ENCODE results near the gene RAI1. TPM values are rescaled to one million over a fixed set of nuclear protein-coding genes. Genes with fewer than 3 reads are reported as not detected.

RAI1 gene
- total and polyA plus RNA-seq, 9 donors, result 1.5 to 57.7 (median 35.3) TPM

- intact Hi-C loops (cut with DNase I), result no loop called here
- peaks cover 43% of the 10 kb centered on the region for H3K4me1 ChIP-seq (ENCODE audit: insufficient read depth)
- 2 to 3% (median 2%) methylated on average over 38 to 68 of the region's 69 CpGs for WGBS, 3 donors
- no peak for TF ChIP-seq CTCF (IDR thresholded peaks at IDR 0.05)
- TF ChIP-seq POLR2A (IDR thresholded peaks at IDR 0.05), result no peak
- no peak for TF ChIP-seq EP300 (IDR thresholded peaks at IDR 0.05)
- peak; percentile 78 to 90 (median 85) for DNase-seq
- peak overlapping the region; percentile 44 to 92 for H3K27ac ChIP-seq
- H3K9me3 ChIP-seq, result no peaks in the 10 kb centered on the region
- no peaks in the 10 kb centered on the region for H3K27me3 ChIP-seq
- peak overlapping the region; percentile 40 for H3K4me3 ChIP-seq
- no peaks in the 10 kb centered on the region for H3K36me3 ChIP-seq
Measured at GRCh38 chr17:17823433-17824118, 142.3 kb downstream of the RAI1 start.

- no peak for TF ChIP-seq POLR2A (IDR thresholded peaks at IDR 0.05)
- no peak for TF ChIP-seq EP300 (IDR thresholded peaks at IDR 0.05)
- TF ChIP-seq CTCF (IDR thresholded peaks at IDR 0.05), result no peak
- Histone ChIP-seq H3K27me3 (no peaks in the 10 kb centered on the region), H3K9me3 (no peaks in the 10 kb centered on the region), H3K4me3 (peak overlapping the region; percentile 32), H3K4me1 (ENCODE audit: insufficient read depth) (peaks cover 44% of the 10 kb centered on the region), H3K27ac (peak overlapping the region; percentile 44 to 92), H3K36me3 (no peaks in the 10 kb centered on the region)
- WGBS, 3 donors, result 7 to 15% (median 8%) methylated on average over 11 of the region's 11 CpGs
- intact Hi-C loops (cut with DNase I), result no loop called here
- DNase-seq, result peak in 3 of 5 donors; percentile 54 to 64 (median 63)
Measured at GRCh38 chr17:17824119-17824782, 143.0 kb downstream of the RAI1 start.

GRCh38 chr17:17824783-17825614 lies 143.7 kb downstream of the RAI1 start:
- Histone ChIP-seq H3K4me1 (ENCODE audit: insufficient read depth) (peaks cover 48% of the 10 kb centered on the region), H3K27me3 (no peaks in the 10 kb centered on the region), H3K4me3 (no peak overlapping the region), H3K27ac (peak overlapping the region; percentile 44 to 92), H3K36me3 (no peaks in the 10 kb centered on the region), H3K9me3 (no peaks in the 10 kb centered on the region)
- DNase-seq, result peak; percentile 79 to 89 (median 87)
- WGBS, 3 donors, result 10 to 23% (median 18%) methylated on average over 14 of the region's 14 CpGs
- intact Hi-C loops (cut with DNase I), result no loop called here
- no peak for TF ChIP-seq CTCF (IDR thresholded peaks at IDR 0.05)

- no peaks in the 10 kb centered on the region for H3K27me3 ChIP-seq
- H3K9me3 ChIP-seq, result no peaks in the 10 kb centered on the region
- H3K4me3 ChIP-seq, result no peak overlapping the region
- WGBS, 3 donors, result 86 to 94% (median 86%) methylated on average over 2 of the region's 2 CpGs
- no peaks in the 10 kb centered on the region for H3K36me3 ChIP-seq
- peak overlapping the region in 1 of 2 donors; percentile 92 for H3K27ac ChIP-seq
- no peak for DNase-seq
- peaks cover 49% of the 10 kb centered on the region for H3K4me1 ChIP-seq (ENCODE audit: insufficient read depth)
- TF ChIP-seq EP300 (IDR thresholded peaks at IDR 0.05) (no peak), CTCF (IDR thresholded peaks at IDR 0.05) (no peak), POLR2A (IDR thresholded peaks at IDR 0.05) (no peak)
- intact Hi-C loops (cut with DNase I), result no loop called here
Measured at GRCh38 chr17:17826342-17826713, 145.1 kb downstream of the RAI1 start.

All from ovary (tissue), 9 donors.